Measurements from ENCODE around the gene CLECL1. TPM values are rescaled to one million over a fixed set of nuclear protein-coding genes. Genes with fewer than 3 reads are reported as not detected.
"Not testable (repeated sequence)": the region's sequence is repeated elsewhere in the genome, so short reads cannot be mapped to it uniquely, and the experiment has no call there.

CLECL1 gene
- total and polyA plus RNA-seq, 2 of the 4 experiments (the other 2 are of a cell fraction), result not detected

- H2BK120ac ChIP-seq (ENCODE audit: low read depth, low read length); H3K27ac ChIP-seq (ENCODE audit: insufficient read depth, low read length); BruUV-seq (replicated peaks); H3K9me3 ChIP-seq (ENCODE audit: control insufficient read depth, insufficient read depth, low read length); H3K79me1 ChIP-seq (ENCODE audit: low read depth in 1 of 2, low read length in 2 of 2); H4K8ac ChIP-seq (ENCODE audit: low read depth in 2 of 2, low read length in 2 of 2); H2BK20ac ChIP-seq (ENCODE audit: low read depth, low read length); H2AFZ ChIP-seq (replicated peaks; ENCODE audit: low read length, poor library complexity); DNase-seq; H3K4me1 ChIP-seq (ENCODE audit: control insufficient read depth, insufficient read depth, low read length); H3K27me3 ChIP-seq (ENCODE audit: control insufficient read depth, insufficient read depth, low read length); H3K56ac ChIP-seq (ENCODE audit: extremely low read depth, insufficient read depth, low read length); H3K14ac ChIP-seq (replicated peaks; ENCODE audit: low read depth, low read length); H3K4me3 ChIP-seq (ENCODE audit: insufficient read depth, low read depth, low read length); H2BK15ac ChIP-seq (ENCODE audit: low read depth, low read length); H3K4me2 ChIP-seq (ENCODE audit: low read depth, low read length); H2AK5ac ChIP-seq (ENCODE audit: low read depth, low read length); H4K5ac ChIP-seq (ENCODE audit: low read depth, low read length); H3K9ac ChIP-seq (ENCODE audit: low read depth, low read length); H3K36me3 ChIP-seq (ENCODE audit: control insufficient read depth, insufficient read depth, low read length); dilution Hi-C loops (cut with HindIII; ENCODE audit: low sequenced_read_pairs, unreplicated experiment); H4K91ac ChIP-seq (ENCODE audit: insufficient read depth, low read depth, low read length); H3K23ac ChIP-seq (ENCODE audit: low read depth, low read length); H2BK5ac ChIP-seq (ENCODE audit: low read depth, low read length, poor library complexity, severe bottlenecking); intact Hi-C loops (cut with micrococcal nuclease); H2AK9ac ChIP-seq (replicated peaks; ENCODE audit: low read depth, low read length, poor library complexity); ATAC-seq (ENCODE audit: low read depth); H4K20me1 ChIP-seq (ENCODE audit: insufficient read depth, low read length); H3K18ac ChIP-seq (ENCODE audit: low read depth, low read length); POLR2A ChIA-PET (ENCODE audit: unreplicated experiment); H3K4ac ChIP-seq (ENCODE audit: low read depth, low read length); in situ Hi-C loops (cut with MboI; ENCODE audit: low sequenced_read_pairs); H3K9me1 ChIP-seq (ENCODE audit: insufficient read depth, low read length): not testable (repeated sequence)
- WGBS, 2 experiments (ENCODE audit: extremely low coverage in 2 of 2, insufficient read length in 1 of 2), result no CpG with 5 or more reads among the region's 2 CpGs
- CTCF ChIA-PET, result interaction anchor here (0.7 kb wide), 1 partner anchor 567 kb away, joined by 3 read pairs; the partner anchor contains the start of gene A2M
Measured at GRCh38 chr12:9682949-9683348, 49.9 kb downstream of the CLECL1 start.

GRCh38 chr12:9682508-9682907 is 50.4 kb downstream of the CLECL1 start:
- H3K36me3 ChIP-seq (ENCODE audit: control insufficient read depth, insufficient read depth, low read length); H3K79me1 ChIP-seq (ENCODE audit: low read depth in 1 of 2, low read length in 2 of 2); intact Hi-C loops (cut with micrococcal nuclease); H3K9me1 ChIP-seq (ENCODE audit: insufficient read depth, low read length); H3K27me3 ChIP-seq (ENCODE audit: control insufficient read depth, insufficient read depth, low read length); H2BK15ac ChIP-seq (ENCODE audit: low read depth, low read length); H3K4ac ChIP-seq (ENCODE audit: low read depth, low read length); H3K4me3 ChIP-seq (ENCODE audit: insufficient read depth, low read depth, low read length); H2AFZ ChIP-seq (replicated peaks; ENCODE audit: low read length, poor library complexity); in situ Hi-C loops (cut with MboI; ENCODE audit: low sequenced_read_pairs); POLR2A ChIA-PET (ENCODE audit: unreplicated experiment); H3K4me2 ChIP-seq (ENCODE audit: low read depth, low read length); DNase-seq; H3K18ac ChIP-seq (ENCODE audit: low read depth, low read length); H3K9me3 ChIP-seq (ENCODE audit: control insufficient read depth, insufficient read depth, low read length); H3K4me1 ChIP-seq (ENCODE audit: control insufficient read depth, insufficient read depth, low read length); H4K20me1 ChIP-seq (ENCODE audit: insufficient read depth, low read length); H2BK5ac ChIP-seq (ENCODE audit: low read depth, low read length, poor library complexity, severe bottlenecking); H3K56ac ChIP-seq (ENCODE audit: extremely low read depth, insufficient read depth, low read length); H4K8ac ChIP-seq (ENCODE audit: low read depth in 2 of 2, low read length in 2 of 2); H2BK20ac ChIP-seq (ENCODE audit: low read depth, low read length); H3K9ac ChIP-seq (ENCODE audit: low read depth, low read length); ATAC-seq (ENCODE audit: low read depth); H2AK5ac ChIP-seq (ENCODE audit: low read depth, low read length); H3K14ac ChIP-seq (replicated peaks; ENCODE audit: low read depth, low read length); H2BK120ac ChIP-seq (ENCODE audit: low read depth, low read length); H2AK9ac ChIP-seq (replicated peaks; ENCODE audit: low read depth, low read length, poor library complexity); H4K91ac ChIP-seq (ENCODE audit: insufficient read depth, low read depth, low read length); dilution Hi-C loops (cut with HindIII; ENCODE audit: low sequenced_read_pairs, unreplicated experiment); BruUV-seq (replicated peaks); H3K27ac ChIP-seq (ENCODE audit: insufficient read depth, low read length); H4K5ac ChIP-seq (ENCODE audit: low read depth, low read length); H3K23ac ChIP-seq (ENCODE audit: low read depth, low read length): not testable (repeated sequence)
- CTCF ChIA-PET, result interaction anchor here (0.7 kb wide), 1 partner anchor 567 kb away, joined by 3 read pairs; the partner anchor contains the start of gene A2M
- WGBS, 2 experiments (ENCODE audit: extremely low coverage in 2 of 2, insufficient read length in 1 of 2), result no CpG with 5 or more reads among the region's 4 CpGs
